Astrocyte (in vitro differentiated cells and primary cell): ENCODE data around the gene PPP4C. TPM values are rescaled to one million over a fixed set of nuclear protein-coding genes. Genes with fewer than 3 reads are reported as not detected.

Experiments
- DNase-seq: peaks from one replicate; pipeline ENCODE4 v3.0.0-alpha.2; 2010; ENCODE audit warnings: low read depth
- FAIRE-seq: peaks from 2 replicates; lab custom pipeline; 2011; peaks lifted over from hg19 to GRCh38; lab: Jason Lieb, UNC
- H2AFZ ChIP-seq: 2 replicates; pipeline ENCODE4 v1.6.0; 2012; ENCODE audit warnings: low read depth, low read length, inconsistent platforms
- H3K27ac ChIP-seq: 2 replicates; pipeline ENCODE4 v1.5.1; 2011; ENCODE audit warnings: low read depth, low read length, inconsistent platforms
- H3K27me3 ChIP-seq: 2 replicates; pipeline ENCODE4 v1.6.0; 2011; ENCODE audit warnings: low read length, inconsistent platforms; ENCODE audit not compliant: insufficient read depth
- H3K36me3 ChIP-seq: 2 replicates; pipeline ENCODE4 v1.5.1; 2011; ENCODE audit warnings: low read length, inconsistent platforms; ENCODE audit not compliant: insufficient read depth
- H3K4me1 ChIP-seq: 2 replicates; pipeline ENCODE4 v1.5.1; 2011; ENCODE audit warnings: low read length, inconsistent platforms; ENCODE audit not compliant: insufficient read depth
- H3K4me2 ChIP-seq: 2 replicates; pipeline ENCODE4 v1.6.0; 2012; ENCODE audit warnings: low read length, inconsistent platforms
- H3K4me3 ChIP-seq: 2 replicates; pipeline ENCODE4 v1.5.1; 2011; ENCODE audit warnings: low read depth, mild to moderate bottlenecking, low read length, inconsistent platforms; ENCODE audit not compliant: insufficient read depth
- H3K79me2 ChIP-seq: 2 replicates; pipeline ENCODE4 v1.6.0; 2012; ENCODE audit warnings: mild to moderate bottlenecking, low read length, inconsistent platforms; ENCODE audit not compliant: insufficient read depth
- H3K9ac ChIP-seq: 2 replicates; pipeline ENCODE4 v1.6.0; 2012; ENCODE audit warnings: mild to moderate bottlenecking, low read length, inconsistent platforms
- H3K9me3 ChIP-seq: 2 replicates; pipeline ENCODE4 v1.5.1; 2012; ENCODE audit warnings: low read depth, mild to moderate bottlenecking, low read length, inconsistent platforms; ENCODE audit not compliant: insufficient read depth
- H4K20me1 ChIP-seq: 2 replicates; pipeline ENCODE4 v1.6.0; 2012; ENCODE audit warnings: low read length, inconsistent platforms; ENCODE audit not compliant: insufficient read depth
- H3K27ac Mint-ChIP-seq: one replicate; pipeline ENCODE4 v1.8.0; 2021; ENCODE audit warnings: mild to moderate bottlenecking, mixed read lengths; ENCODE audit not compliant: unreplicated experiment
- H3K27me3 Mint-ChIP-seq: one replicate; pipeline ENCODE4 v1.8.0; 2021; ENCODE audit warnings: low read depth, mixed read lengths; ENCODE audit not compliant: unreplicated experiment
- H3K36me3 Mint-ChIP-seq: one replicate; pipeline ENCODE4 v1.8.0; 2021; ENCODE audit warnings: low read depth, mixed read lengths; ENCODE audit not compliant: unreplicated experiment
- H3K4me1 Mint-ChIP-seq: one replicate; pipeline ENCODE4 v1.8.0; 2021; ENCODE audit warnings: low read depth, mixed read lengths; ENCODE audit not compliant: unreplicated experiment
- H3K4me3 Mint-ChIP-seq: one replicate; pipeline ENCODE4 v1.8.0; 2021; ENCODE audit warnings: mild to moderate bottlenecking, moderate library complexity, mixed read lengths; ENCODE audit not compliant: unreplicated experiment
- H3K9me3 Mint-ChIP-seq: one replicate; pipeline ENCODE4 v1.8.0; 2021; ENCODE audit warnings: mild to moderate bottlenecking, mixed read lengths; ENCODE audit not compliant: unreplicated experiment
- CTCF ChIP-seq: IDR thresholded peaks from 2 replicates; pipeline ENCODE4 v1.5.1; 2011; ENCODE audit warnings: low read depth, mild to moderate bottlenecking, inconsistent platforms, low read length, moderate library complexity; ENCODE audit not compliant: insufficient read depth
- EZH2 ChIP-seq: IDR thresholded peaks from 2 replicates; pipeline ENCODE4 v1.6.1; 2012; ENCODE audit warnings: mild to moderate bottlenecking, low read length, inconsistent platforms; ENCODE audit not compliant: insufficient read depth
- total RNA-seq: library from RNA; stranded (reverse); gene quantifications from 2 replicates; pipeline ENCODE4 v1.2.1, GENCODE V29; 2021

Gene PPP4C
- total RNA-seq, 1 donor from 2014 or later: 140 TPM

DNA sequence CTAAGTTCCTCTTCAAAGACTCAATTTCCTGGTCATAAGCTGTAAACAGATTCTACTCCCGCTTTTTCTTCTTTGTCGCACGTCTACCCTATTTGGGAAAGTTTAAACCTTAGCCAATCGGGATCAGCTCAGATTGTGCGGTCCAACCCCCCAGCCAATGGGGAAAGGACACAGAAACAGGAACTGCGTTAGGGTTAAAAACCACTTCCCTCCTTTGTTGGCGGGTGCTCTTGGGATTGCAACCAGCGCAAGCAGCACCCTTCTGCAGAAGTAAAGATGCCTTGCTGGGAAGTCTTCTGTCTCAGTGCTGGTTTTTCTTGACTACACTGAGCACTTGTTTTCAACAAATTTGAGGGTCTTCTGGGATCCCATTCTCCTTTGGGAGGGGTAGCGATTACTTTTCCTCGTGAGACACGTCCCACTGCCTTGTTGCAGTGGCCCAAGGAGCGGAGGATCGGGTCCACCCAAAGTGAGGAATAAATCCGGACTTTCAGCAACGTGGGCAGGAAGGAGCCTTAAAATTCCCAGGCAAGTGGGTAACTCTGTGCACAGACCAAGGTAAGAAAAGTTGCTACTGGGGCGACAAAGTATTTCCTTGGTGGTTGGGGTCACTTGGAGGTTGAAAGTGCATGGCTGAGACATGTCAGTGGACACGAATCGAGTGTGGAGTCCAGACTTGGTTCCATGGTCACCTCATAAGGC lies 21.2 kb downstream of the PPP4C start:
- no peak for DNase-seq
- H3K79me2 ChIP-seq: peaks cover 3% of the 10 kb centered on the region
- peak overlapping the region; percentile 82 for H3K9ac ChIP-seq

DNA sequence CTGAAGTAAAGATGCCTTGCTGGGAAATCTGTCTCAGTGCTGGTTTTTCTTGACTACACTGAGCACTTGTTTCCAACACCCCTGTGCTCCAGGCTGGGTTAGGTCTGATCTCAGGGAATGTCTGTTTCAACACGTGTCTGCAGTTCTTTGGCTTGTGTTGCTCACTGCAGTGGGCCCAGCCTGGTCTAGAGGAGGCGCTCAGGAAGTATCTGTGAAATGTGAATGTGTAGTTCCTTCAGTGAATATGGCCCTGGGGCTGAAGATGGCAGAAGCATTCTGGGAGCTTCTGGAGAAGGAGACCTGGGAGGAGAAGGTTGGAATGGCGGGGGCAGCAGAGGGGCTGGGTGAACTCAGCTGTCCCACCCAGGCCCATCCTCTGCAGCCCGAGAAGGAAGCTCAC lies 28.3 kb downstream of the PPP4C start:
- H3K9me3 ChIP-seq: no peaks in the 10 kb centered on the region
- H3K36me3 ChIP-seq: no peaks in the 10 kb centered on the region
- FAIRE-seq (no peak), DNase-seq (no peak)
- no peaks in the 10 kb centered on the region for H3K4me1 ChIP-seq
- no peaks in the 10 kb centered on the region for H4K20me1 ChIP-seq
- no peak overlapping the region for H3K27ac Mint-ChIP-seq
- peaks cover 4% of the 10 kb centered on the region for H3K27me3 Mint-ChIP-seq
- no peaks in the 10 kb centered on the region for H3K27me3 ChIP-seq
- no peak overlapping the region for H3K4me3 ChIP-seq
- H3K4me3 Mint-ChIP-seq: no peak overlapping the region
- no peak overlapping the region for H3K9ac ChIP-seq
- H3K36me3 Mint-ChIP-seq: peaks cover 23% of the 10 kb centered on the region
- no peak overlapping the region for H2AFZ ChIP-seq
- no peak for TF ChIP-seq EZH2
- TF ChIP-seq CTCF: no peak
- H3K4me1 Mint-ChIP-seq: no peaks in the 10 kb centered on the region
- H3K9me3 Mint-ChIP-seq: peaks cover 1% of the 10 kb centered on the region
- H3K79me2 ChIP-seq: no peaks in the 10 kb centered on the region
- H3K4me2 ChIP-seq: no peak overlapping the region
- H3K27ac ChIP-seq: no peak overlapping the region

More for the DNA sequence above, 21.2 kb downstream of the PPP4C start:
- H4K20me1 ChIP-seq: no peaks in the 10 kb centered on the region
- Mint-ChIP-seq H3K4me1 (peaks cover 3% of the 10 kb centered on the region), H3K9me3 (peaks cover 18% of the 10 kb centered on the region), H3K27ac (peak overlapping the region; percentile 58), H3K36me3 (peaks cover 2% of the 10 kb centered on the region), H3K27me3 (no peaks in the 10 kb centered on the region), H3K4me3 (peak overlapping the region; percentile 70)
- no peaks in the 10 kb centered on the region for H3K36me3 ChIP-seq
- no peak for FAIRE-seq
- peaks cover 13% of the 10 kb centered on the region for H3K4me1 ChIP-seq
- H3K4me3 ChIP-seq: no peak overlapping the region
- TF ChIP-seq EZH2 (no peak), CTCF (no peak)
- H3K9me3 ChIP-seq: peaks cover 4% of the 10 kb centered on the region
- H3K4me2 ChIP-seq: peak overlapping the region; percentile 83
- peak overlapping the region; percentile 95 for H2AFZ ChIP-seq
- no peak overlapping the region for H3K27ac ChIP-seq
- no peaks in the 10 kb centered on the region for H3K27me3 ChIP-seq

GRCh38 chr16:30104492-30104891 lies 28.7 kb downstream of the PPP4C start:
- peaks cover 1% of the 10 kb centered on the region for H3K9me3 Mint-ChIP-seq
- Histone ChIP-seq H3K4me2 (no peak overlapping the region), H3K4me3 (no peak overlapping the region), H3K4me1 (no peaks in the 10 kb centered on the region), H3K27ac (no peak overlapping the region), H3K27me3 (no peaks in the 10 kb centered on the region), H3K79me2 (no peaks in the 10 kb centered on the region), H4K20me1 (no peaks in the 10 kb centered on the region), H3K9me3 (no peaks in the 10 kb centered on the region), H3K36me3 (no peaks in the 10 kb centered on the region), H2AFZ (no peak overlapping the region), H3K9ac (no peak overlapping the region)
- peaks cover 23% of the 10 kb centered on the region for H3K36me3 Mint-ChIP-seq
- no peak overlapping the region for H3K4me3 Mint-ChIP-seq
- FAIRE-seq (no peak), DNase-seq (no peak)
- no peak overlapping the region for H3K27ac Mint-ChIP-seq
- H3K27me3 Mint-ChIP-seq: peaks cover 4% of the 10 kb centered on the region
- no peaks in the 10 kb centered on the region for H3K4me1 Mint-ChIP-seq
- TF ChIP-seq EZH2 (no peak), CTCF (no peak)
